Stimulated activated CD8-positive, alpha-beta memory T cell treated with anti-CD3 and anti-CD28 coated beads, Interleukin-4, amount 100 ng/mL, for 1 hour (primary cell): ENCODE data around the gene CABLES1.
"Not testable (repeated sequence)": the region's sequence is repeated elsewhere in the genome, so short reads cannot be mapped to it uniquely, and the experiment has no call there.

Experiments
- DNase-seq, 2 donors: peaks; one replicate each; pipeline ENCODE4 v3.0.0-alpha.2; 2020; ENCODE audit warnings: low read depth in 2 of 2, low spot score in 1 of 2

The CABLES1 gene

DNA sequence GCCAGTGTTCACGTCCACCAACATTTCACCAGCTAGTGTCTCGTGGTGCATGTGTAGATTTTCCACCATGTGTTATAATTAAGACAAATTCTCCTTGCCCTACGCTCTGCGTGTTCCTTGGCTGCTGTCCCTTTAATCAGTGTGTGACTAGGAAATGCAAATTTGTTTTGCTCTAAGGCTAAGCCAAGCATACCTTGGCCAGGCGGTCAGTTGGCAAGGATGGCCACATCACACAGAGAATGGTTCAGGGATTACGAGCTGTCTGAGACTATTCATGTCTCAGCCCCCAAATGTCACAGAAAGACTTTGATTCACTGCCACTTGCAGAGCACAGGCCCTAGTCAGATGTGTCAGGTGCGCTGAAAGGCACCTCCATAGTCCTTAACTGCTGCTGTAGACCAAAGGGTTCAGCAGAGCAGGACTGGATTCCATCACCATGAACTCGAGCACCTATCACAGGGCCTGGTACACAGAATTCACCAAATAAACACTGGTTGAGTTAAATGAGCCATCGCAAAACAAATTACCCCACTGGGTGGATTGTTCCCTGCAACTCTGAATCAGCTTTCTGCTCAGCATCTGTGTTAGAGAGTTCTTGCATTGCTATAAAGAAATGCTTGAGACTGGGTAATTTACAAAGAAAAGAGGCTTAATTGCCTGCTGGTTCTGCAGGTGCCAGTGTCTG is 128.4 kb downstream of the CABLES1 start:
- no peak for DNase-seq

GRCh38 chr18:23265682-23266399 is 130.6 kb downstream of the CABLES1 start:
- DNase-seq: no peak

- no peak for DNase-seq
Observed at GRCh38 chr18:23266717-23267446, 131.6 kb downstream of the CABLES1 start.

- DNase-seq: no peak
Observed at GRCh38 chr18:23267447-23267776, 132.1 kb downstream of the CABLES1 start.

GRCh38 chr18:23268641-23269040 is 133.4 kb downstream of the CABLES1 start:
- DNase-seq: no peak

DNA sequence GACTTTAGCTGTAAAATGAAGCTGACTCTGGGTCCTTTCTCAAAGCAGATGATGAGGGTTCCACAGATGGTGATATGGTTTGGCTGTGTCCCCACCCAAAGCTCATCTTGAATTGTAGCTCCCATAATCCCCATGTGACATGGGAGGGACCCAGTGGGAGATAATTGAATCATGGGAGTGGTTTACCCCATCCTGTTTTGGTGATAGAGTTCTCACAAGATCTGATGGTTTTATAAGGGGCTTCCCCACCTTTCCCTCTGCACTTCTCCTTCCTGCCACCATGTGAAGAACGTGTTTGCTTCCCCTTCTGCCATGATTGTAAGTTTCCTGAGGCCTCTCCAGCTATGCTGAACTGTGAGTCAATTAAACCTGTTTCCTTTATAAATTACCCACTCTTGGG is 133.8 kb downstream of the CABLES1 start:
- DNase-seq: not testable (repeated sequence)

- no peak for DNase-seq
Observed at GRCh38 chr18:23269928-23270327, 134.6 kb downstream of the CABLES1 start.

DNA sequence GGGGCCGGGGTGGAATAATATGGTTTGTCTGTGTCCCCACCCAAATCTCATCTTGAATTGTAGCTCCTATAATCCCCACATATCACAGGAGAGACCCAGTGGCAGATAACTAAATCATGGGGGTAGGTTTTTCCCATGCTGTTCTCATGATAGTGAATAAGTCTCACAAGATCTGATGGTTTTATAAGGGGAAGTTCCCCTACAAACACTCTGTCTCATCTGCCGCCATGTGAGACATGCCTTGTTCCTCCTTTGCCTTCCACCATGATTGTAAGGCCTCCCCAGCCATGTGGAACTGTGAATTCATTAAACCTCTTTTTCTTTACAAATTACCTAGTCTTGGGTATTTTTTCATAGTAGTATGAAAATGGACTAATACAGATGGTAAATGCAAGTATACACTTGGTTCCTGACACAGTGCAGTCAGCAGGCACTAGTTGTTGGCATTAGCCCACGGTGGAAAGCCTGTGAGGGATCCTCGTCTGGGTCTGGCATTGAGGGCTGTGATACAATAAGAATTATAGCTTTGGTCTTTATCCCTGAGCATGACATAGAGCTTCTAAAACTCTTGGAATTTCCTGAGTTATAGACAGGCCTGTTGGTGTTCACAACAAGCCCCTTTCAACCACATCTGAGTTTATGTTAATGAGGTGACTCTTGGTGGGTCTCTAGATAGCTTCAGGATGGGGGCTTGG is 135.8 kb downstream of the CABLES1 start:
- DNase-seq: no peak

GRCh38 chr18:23272498-23273232 is 137.4 kb downstream of the CABLES1 start:
- no peak for DNase-seq

- no peak for DNase-seq
Observed at GRCh38 chr18:23273443-23273966, 138.2 kb downstream of the CABLES1 start.

- no peak for DNase-seq
Observed at GRCh38 chr18:23274638-23275482, 139.6 kb downstream of the CABLES1 start.

- no peak for DNase-seq
Observed at GRCh38 chr18:23276451-23276850, 141.2 kb downstream of the CABLES1 start.

DNA sequence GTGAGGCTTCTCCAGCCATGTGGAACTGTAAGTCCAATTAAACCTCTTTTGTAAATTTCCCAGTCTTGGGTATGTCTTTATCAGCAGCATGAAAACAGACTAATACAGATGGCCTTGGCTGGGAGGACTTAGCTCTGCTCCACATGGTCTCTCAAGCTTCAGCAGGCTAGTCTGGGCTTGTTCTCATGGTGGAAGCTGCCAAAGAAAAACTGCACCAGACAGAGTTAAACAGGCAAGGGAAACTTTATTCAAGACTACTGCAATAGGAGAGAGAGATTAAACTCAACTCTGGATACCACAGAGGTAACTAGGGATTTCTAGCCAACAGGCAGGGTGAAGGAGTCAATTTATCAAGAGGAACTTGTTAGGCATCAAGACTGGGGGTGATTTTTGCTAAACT is 142.1 kb downstream of the CABLES1 start:
- no peak for DNase-seq

DNA sequence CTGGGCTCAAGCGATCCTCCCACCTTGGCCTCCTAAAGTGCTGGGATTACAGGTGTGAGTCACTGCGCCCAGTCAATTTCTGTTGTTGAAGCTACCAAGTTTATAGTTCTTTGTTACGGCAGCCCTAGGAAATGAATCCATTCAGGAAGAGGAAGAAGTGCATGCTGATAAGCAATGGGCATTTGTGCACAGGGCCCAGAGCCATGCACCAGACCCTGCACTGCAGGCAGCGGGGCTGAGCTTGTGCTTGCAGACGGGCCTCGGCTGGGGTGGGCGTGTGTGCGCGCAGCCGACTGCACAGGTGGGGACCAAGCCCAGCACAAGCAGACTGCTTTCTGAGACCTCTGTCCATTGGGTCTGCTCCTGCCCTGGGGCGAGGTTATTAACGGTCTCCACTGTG is 144.6 kb downstream of the CABLES1 start:
- no peak for DNase-seq

GRCh38 chr18:23280844-23281243 is 145.6 kb downstream of the CABLES1 start:
- DNase-seq: no peak

DNA sequence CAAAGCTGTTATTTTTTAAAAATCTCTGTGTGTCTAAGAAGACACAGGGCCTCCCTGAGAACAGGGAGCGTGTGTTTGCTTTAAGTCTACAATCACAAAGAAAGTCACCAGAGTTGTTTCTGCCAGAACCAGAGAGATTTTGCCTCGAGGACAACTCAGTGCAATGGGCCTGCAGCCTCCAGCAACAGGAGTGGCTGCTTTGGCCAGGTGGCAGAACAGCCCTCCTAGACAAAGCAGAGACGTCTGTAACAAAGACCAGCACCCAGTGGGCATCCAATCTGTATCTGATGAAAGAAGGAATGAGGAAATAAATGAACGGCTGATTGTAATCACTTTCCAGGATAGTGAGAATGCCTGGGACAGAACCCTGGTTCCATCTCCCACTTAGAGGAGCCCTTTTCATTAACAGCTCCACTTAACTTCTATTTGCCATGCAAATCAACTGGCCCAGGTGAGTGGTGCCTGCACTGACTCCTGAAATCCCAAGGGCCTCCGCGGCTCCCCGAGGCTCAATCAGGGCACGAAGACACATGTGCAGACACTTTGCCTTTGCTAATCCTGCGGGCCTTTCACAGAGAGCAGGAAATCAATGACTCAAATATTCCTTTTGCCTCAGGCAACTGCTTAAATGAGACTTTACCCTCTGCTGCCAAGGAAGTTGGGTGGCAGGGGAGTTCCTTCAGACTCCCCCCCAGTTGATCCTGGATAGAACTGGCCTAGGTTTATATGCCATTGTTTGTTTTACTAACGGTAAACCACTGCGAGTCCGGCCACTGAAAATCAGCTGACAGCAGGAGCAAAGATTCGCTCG is 146.5 kb downstream of the CABLES1 start:
- no peak for DNase-seq

- no peak for DNase-seq
Observed at GRCh38 chr18:23282437-23282781, 147.1 kb downstream of the CABLES1 start.

- DNase-seq: no peak
Observed at GRCh38 chr18:23283916-23284430, 148.7 kb downstream of the CABLES1 start.

GRCh38 chr18:23284629-23285028 is 149.3 kb downstream of the CABLES1 start:
- DNase-seq: no peak
